Measurements from ENCODE around the gene DCP2. TPM values are rescaled to one million over a fixed set of nuclear protein-coding genes. Genes with fewer than 3 reads are reported as not detected.
"Not testable (repeated sequence)": the region's sequence is repeated elsewhere in the genome, so short reads cannot be mapped to it uniquely, and the experiment has no call there.

DCP2 gene
- total RNA-seq = 39.7 and 71.9 TPM in 2 replicates

- DNase-seq (ENCODE audit: low read depth, low spot score) = peak; percentile 98
Observed at GRCh38 chr5:112976432-112977309, at the start of gene DCP2. TSS of gene DCP2 (plus strand) at chr5:112976798. CDS start at chr5:112976934, 136 bp downstream.

- DNase-seq (ENCODE audit: low read depth, low spot score) = no peak
Observed at GRCh38 chr5:112929336-112930081, 47.1 kb upstream of the DCP2 start.

GRCh38 chr5:112930082-112930344 is 46.6 kb upstream of the DCP2 start:
- no peak for DNase-seq (ENCODE audit: low read depth, low spot score)

GRCh38 chr5:112931473-112931872 is 45.1 kb upstream of the DCP2 start:
- no peak for DNase-seq (ENCODE audit: low read depth, low spot score)

- DNase-seq (ENCODE audit: low read depth, low spot score) = no peak
Observed at GRCh38 chr5:112933105-112933504, 43.5 kb upstream of the DCP2 start.

- DNase-seq (ENCODE audit: low read depth, low spot score) = no peak
Observed at GRCh38 chr5:112933651-112934365, 42.8 kb upstream of the DCP2 start.

DNA sequence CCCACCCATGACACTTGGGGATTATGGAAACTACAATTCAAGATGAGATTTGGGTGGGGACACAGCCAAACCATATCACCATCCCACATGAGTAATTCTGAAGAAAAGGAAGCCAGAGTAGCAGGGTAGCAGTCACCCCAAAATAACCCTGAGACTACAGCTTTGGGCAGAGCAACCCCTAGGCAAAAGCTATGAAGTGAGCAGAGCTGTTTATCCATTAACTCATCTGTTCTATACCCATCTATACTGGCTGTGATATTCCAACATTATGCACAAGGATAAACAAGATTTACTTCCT is 42.3 kb upstream of the DCP2 start:
- no peak for DNase-seq (ENCODE audit: low read depth, low spot score)

GRCh38 chr5:112935675-112936074 is 40.9 kb upstream of the DCP2 start:
- DNase-seq (ENCODE audit: low read depth, low spot score) = no peak

GRCh38 chr5:112938286-112938685 is 38.3 kb upstream of the DCP2 start:
- DNase-seq (ENCODE audit: low read depth, low spot score) = no peak

- DNase-seq (ENCODE audit: low read depth, low spot score) = no peak
Observed at GRCh38 chr5:112940670-112941069, 35.9 kb upstream of the DCP2 start.

GRCh38 chr5:112948458-112948857 is 28.1 kb upstream of the DCP2 start:
- DNase-seq (ENCODE audit: low read depth, low spot score) = no peak

DNA sequence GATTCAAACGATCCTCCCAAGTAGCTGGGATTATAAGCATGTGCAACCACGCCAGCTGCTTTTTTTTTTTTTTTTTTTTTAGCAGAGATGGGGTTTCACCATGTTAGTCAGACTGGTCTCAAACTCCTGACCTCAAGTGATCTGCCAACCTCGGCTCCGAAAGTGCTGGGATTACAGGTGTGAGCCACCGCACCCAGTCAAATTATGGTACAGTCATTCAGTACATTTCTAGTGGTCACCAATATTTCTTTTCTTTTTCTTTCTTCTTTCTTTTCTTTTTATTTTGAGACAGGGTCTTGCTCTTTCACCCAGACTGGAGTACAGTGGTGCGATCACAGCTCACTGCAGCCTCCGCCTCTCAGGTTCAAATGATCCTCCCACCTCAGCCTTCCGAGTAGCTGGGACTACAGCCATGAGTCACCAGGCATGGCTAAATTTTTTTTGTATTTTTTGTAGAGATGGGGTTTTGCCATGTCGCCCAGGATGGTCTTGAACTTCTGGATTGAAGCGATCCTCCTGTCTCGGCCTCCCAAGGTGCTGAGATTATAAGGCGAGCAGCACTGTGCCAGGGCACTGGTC is 25.4 kb upstream of the DCP2 start:
- no peak for DNase-seq (ENCODE audit: low read depth, low spot score)

DNA sequence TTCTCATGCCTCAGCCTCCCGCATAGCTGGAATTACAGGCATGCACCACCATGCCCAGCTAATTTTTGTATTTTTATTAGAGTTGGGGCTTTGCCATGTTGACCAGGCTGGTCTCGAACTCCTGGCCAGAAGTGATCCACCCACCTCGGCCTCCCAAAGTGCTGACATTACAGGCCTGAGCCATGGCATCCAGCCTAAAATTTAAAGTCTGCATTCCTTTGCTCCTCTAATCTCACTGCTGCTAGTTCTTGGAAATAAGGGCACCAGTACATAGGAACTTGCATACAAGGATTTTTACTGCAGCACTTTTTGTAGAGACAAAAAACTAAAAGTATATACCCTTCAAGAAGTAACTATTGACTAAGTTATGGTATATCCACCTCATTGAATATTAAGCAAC is 20.0 kb upstream of the DCP2 start:
- no peak for DNase-seq (ENCODE audit: low read depth, low spot score)

DNA sequence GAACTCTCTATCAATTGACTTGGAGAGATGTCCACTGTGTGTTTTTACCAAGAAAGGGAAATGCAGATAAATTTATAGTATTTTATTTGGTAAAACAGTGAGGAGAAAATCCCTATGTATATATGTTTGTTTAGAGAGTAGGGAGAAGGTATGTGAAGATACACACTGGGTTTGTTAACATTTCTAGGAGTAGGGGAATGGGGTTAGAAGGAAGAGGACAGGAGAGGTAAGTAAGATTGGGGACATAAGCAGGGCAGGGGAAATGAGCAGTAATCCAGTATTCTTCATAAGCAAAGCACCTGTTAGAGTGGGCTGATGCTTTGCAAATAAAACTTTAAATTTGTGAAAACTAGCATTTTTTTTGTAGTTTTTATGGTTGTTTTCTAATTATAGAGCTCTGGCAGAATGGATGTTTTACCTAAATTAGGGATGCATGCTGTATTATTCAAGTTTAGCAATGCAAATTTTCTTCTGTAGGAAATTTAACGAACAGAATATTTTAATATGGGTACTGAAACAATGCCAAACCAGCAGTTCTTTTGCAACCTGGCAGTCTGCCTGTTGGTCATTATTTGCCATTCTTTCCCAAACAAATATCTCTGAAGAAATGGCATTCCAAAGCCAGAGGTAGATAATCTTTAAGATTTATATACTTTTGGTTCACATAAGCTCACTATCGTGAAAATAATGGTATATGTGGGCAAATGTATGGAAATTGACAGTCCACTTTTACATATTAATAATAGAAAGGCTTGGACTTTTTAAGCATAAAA is 19.4 kb upstream of the DCP2 start:
- DNase-seq (ENCODE audit: low read depth, low spot score) = no peak

GRCh38 chr5:112958093-112959088 is 18.2 kb upstream of the DCP2 start:
- DNase-seq (ENCODE audit: low read depth, low spot score) = peak; percentile 80

DNA sequence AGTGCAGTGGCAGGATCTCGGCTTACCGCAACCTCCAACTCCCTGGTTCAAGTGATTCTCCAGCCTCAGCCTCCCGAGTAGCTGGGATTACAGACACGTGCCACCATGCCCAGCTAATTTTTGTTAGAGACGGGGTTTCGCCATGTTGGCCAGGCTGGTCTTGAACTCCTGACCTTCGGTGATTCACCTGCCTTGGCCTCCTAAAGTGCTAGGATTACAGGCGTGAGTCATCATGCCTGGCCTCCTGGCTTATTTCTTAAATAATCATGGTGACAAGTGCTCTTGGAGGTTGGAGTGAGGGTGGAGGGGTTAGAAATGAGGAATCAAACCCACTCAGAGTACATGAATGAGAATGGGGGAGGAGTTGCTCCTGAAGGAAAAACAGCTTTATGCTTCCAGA is 16.7 kb upstream of the DCP2 start:
- DNase-seq (ENCODE audit: low read depth, low spot score) = not testable (repeated sequence)

GRCh38 chr5:112960315-112960714 is 16.3 kb upstream of the DCP2 start:
- DNase-seq (ENCODE audit: low read depth, low spot score) = no peak

DNA sequence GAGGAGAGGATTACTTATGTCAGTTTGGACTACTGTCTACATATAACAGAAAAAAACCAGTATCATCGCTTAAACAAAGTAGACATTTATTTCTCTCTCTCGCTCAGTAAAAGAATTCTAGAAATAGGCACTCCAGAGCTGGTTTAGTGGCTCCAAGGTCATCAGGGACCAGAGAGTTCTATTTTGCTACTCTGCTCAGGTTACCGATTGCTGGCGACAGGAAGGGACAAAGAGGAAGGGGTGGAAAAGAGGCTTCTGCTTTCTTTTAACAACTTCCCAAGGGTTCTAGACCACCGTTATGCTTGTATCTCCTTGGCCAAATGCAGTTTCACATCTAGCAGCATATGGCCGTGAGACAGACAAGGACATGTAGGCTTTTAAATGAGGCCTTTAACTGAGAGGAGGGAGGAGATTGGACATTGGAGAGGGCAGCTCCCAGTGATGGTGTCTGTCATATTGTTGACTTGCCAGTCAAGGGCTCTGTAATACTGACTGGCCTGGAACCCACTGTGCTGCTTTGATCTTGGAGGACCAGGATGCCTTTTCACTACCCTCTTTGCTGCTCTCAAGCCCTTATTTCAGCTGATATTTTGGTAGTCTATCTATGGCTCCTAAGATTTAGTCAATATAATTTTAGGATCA is 15.6 kb upstream of the DCP2 start:
- DNase-seq (ENCODE audit: low read depth, low spot score) = no peak

DNA sequence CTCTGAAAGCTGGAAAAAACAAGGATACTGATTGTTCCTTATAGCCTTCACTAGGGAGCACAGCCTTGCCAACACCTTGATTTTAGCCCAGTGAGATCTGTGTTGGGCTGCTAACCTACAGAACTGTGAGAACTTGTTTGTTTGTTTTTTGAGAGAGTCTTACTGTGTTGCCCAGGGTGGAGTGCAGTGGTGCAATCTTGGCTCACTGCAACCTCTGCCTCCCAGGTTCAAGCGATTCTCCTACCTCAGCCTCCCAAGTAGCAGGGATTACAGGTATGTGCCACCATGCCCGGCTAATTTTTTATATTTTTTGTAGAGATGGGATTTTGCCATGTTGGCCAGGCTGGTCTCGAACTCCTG is 13.2 kb upstream of the DCP2 start:
- DNase-seq (ENCODE audit: low read depth, low spot score) = not testable (repeated sequence)

Data from pulmonary artery endothelial cell (primary cell).